ENCODE data around the gene NCOA1.
"Not testable (repeated sequence)": the region's sequence is repeated elsewhere in the genome, so short reads cannot be mapped to it uniquely, and the experiment has no call there.

The NCOA1 gene

DNA sequence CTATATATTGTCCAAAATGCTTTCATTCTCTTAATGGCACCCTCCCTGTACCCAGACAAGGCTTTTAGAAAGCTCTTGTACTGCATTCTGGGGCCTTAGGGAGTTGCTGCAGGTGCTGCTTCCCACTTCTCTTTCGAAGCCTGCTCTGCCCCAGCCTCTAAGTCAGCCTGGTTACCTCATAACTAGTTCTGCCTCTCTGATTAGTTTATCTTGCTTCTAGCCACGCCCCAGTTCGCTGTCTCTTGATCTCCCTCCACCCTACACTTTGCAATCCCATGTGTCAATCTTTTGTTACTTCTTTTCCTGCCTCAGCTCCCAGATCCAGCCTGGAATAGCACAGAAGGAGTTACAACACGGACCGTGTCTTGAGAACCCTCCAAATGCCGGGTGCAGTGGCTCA is 13.8 kb upstream of the NCOA1 start:
- DNase-seq = no peak

DNA sequence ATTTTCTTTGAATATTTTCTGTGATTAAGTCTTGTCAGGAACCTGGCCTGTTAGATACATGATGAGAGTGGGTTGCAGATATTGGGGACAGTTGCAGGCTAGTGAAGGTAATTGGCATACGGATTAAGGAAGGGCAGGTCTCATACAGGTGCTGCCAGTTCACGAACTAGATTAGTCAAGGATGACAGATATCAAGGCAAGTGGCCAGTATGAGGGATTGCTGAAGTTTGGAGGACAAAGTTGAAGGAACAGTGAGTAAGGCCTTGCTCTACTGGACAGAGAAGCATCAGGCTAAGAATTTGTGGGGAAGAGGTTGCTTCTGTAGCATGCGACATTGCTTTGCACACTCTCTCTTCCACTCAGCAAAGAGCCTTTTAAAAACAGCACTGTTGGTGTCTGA is 12.8 kb upstream of the NCOA1 start:
- no peak for DNase-seq

DNA sequence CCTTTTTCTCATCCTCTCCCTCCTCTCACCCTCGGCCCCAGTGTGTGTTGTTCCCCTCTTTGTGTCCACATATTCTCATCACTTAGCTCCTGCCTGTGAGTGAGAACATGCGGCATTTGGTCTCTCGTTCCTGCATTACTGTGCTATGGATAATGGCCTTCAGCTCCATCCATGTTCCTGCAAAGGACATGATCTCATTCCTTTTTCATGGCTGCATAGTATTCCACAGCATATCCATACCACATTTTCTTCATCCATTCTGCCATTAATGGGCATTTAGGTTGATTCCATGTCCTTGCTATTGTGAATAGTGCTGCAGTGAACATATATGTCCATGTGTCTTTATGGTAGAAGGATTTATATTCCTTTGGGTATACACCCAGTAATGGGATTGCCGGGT is 10.8 kb upstream of the NCOA1 start:
- no peak for DNase-seq

GRCh38 chr2:24482251-24482971 is 8.6 kb upstream of the NCOA1 start:
- no peak for DNase-seq

DNA sequence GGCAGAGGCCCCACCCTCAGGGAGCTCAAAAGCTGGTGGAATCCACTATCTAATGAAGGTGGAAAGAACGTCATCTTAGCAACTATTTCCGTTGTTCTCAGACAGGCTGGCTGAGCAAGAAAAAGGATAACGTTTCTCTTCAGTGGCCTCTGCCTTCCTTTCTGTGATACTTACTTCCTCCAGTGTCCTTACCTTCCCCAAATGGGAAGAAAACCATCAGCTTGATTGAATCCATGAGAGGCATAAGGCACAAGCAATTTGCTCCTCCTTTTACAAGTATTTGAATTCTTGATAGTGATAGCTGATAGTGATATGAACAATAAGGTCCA is 8.1 kb upstream of the NCOA1 start:
- DNase-seq = no peak

DNA sequence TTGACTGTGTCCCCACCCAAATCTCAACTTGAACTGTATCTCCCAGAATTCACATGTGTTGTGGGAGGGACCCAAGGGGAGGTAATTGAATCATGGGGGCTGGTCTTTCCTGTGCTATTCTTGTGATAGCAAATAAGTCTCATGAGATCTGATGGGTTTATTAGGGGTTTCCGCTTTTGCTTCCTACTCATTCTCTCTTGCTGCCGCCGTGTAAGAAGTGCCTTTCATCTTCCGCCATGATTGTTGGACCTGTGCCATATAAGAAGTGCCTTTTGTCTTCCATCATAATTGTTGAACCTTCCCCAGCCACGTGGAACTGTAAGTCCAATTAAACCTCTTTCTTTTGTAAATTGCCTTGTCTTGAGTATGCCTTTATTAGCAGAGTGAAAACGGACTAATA is 6.4 kb upstream of the NCOA1 start:
- not testable (repeated sequence) for DNase-seq

DNA sequence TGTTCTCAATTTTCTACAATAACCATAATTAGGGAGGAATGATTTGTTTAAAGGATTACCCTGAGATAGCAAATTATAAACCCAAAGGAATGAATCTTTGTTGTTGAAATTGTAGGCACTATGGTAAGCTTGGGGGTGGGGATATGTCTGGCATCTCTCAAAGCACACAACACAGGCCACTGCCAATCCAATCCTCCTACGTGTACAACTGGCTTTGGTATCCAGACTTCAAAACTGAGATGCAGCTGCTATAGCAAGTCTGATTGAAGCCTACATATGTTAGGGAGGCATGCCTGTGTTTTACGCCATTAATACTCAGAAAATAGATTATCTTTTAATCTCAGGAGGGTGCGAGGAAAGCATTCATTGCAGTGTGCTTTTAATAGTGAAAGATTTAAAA is 5.9 kb upstream of the NCOA1 start:
- no peak for DNase-seq

- no peak for DNase-seq
Observed at GRCh38 chr2:24486636-24487205, 4.3 kb upstream of the NCOA1 start.

GRCh38 chr2:24489465-24490180 is 1.4 kb upstream of the NCOA1 start:
- no peak for DNase-seq

- peak; percentile 50 for DNase-seq
Observed at GRCh38 chr2:24490181-24490689, 819 bp upstream of the NCOA1 start.

DNA sequence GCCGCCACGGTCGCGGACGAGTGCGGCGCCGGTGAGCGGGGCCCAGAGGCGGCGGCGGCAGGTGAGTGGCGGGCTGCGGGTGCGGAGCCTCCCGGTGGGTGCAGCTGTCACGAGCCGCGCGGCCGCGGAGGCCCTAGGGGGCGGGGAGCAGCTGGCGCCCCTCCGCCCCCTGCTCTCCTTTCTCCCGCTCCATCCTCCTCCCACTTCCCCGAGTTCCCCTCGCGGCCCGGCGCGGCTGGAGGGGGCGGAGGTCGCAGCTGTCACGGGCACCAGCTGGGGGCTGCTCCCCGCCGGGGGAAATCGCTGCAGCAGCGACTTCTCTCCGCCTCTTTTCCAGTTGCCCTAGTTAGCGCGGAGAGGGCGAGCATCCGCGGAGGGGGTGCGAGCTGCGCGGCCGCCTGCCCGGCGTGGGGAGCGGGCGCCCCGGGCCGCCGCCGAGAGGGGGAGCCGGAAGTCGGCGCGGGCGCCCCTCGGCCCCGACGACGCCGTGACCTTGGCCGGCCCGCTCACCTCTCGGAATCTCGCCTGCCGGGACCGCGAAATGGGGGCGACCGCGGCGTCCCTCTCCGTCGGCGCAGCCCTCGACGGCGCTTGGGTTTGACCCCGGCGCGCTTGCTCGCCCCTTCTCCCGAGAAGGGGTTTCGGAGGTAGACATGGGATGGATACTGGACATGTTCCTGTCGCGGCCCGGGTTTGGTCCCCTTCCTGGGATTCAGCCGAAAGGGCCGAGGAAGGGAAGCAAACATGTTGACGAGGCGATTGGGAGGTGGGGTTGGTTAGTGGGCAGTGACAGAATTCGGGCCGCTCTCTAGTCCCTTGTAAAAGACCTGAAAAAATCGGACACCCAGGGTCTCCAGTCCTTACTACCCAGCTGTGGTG is 727 bp downstream of the NCOA1 start:
- DNase-seq = peak; percentile 87

- peak; percentile 42 for DNase-seq
Observed at GRCh38 chr2:24492421-24493279, 1.6 kb downstream of the NCOA1 start.

GRCh38 chr2:24493713-24494112 is 2.7 kb downstream of the NCOA1 start:
- DNase-seq = no peak

DNA sequence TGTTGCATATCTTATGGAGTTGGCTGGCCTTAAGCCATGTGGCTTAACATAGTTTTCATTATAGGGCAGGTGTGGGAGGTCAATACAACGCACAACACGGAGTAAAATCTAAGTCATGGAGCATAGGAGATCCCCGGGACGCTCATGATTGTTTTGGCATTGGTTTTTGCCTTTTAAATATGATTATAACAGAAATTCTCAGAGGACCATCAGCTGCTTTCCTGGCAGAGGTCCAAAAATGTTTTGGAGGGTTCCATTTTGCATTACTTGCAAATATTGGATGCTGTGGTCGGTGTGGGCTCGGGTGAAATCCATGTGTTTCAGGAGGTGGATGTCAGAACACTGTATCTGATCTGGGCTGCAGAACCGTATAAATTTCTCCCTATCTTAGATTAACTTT is 3.4 kb downstream of the NCOA1 start:
- DNase-seq = no peak

GRCh38 chr2:24495451-24495850 is 4.4 kb downstream of the NCOA1 start:
- DNase-seq = no peak

DNA sequence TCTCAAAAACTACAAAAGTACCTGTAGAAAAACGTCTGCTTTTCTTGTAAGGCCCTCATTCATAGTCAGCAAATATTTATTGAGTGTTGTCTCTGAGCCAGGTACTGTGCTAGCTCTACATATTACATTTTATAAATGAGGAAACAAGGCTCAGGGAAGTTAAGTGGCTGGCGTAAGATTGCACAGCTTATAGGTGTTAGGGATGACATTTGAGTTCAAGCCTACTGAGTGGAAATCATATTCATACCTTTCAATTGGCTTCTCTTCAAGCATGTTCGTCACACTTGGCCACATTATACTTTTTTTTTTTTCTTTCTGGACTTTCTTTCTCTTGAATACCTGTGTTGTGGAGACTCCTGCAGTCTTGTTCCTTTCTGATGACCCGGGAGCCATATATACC is 5.9 kb downstream of the NCOA1 start:
- DNase-seq = no peak

- no peak for DNase-seq
Observed at GRCh38 chr2:24497685-24498084, 6.6 kb downstream of the NCOA1 start.

- no peak for DNase-seq
Observed at GRCh38 chr2:24498121-24498520, 7.1 kb downstream of the NCOA1 start.

DNA sequence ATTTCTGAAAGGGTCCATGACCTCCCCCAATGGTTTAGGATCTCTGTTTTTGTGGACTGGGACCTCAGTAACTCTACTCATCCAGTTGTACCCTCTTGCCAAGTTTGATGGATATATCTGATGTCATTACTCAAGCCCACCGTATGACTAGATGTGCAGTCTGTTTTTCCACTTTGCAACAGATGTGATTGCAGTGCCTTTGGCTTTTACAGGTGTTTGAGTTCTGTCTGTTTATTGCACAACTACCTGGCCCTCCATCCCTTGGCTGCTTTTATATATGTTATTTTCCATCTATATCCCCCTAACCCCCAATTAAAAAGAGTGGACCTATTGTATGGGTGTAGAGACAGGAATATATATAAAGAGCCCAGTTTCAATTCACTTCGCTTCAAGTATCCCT is 10.8 kb downstream of the NCOA1 start:
- peak; percentile 7 for DNase-seq

DNA sequence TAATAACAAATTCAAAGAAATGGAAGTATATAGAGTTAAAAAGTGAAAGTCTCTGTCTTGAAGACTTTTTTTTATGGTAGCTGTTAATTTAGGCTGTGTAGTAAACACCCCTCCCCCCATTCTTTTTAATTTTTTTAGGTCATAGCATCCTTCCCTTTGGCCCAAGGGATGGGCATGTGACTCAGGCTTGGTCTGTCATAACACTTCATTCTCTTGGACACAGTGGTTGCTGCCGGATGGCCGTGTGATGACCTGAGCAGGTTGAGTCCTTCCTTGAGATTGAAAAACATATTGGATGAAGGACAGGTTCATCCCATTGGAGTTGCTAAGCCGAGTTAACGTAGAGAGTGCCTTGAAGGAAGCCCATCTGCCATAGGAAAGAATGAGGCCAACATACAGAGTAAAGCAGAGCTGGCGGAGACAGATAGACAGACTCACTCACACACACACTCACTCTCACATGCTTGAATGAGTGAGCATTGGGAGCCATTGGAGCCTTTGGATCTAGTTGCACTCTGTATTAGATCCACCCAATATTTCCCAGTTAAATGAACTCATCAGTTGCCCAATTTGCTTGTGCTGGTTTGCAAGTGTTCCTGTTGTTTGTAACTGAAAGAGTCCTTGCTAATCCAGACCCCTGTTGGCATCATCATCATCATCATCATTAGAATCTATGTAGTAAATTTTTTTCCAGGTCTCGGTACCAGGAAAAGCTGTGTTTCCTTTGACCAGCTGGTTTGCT is 14.7 kb downstream of the NCOA1 start:
- no peak for DNase-seq

DNA sequence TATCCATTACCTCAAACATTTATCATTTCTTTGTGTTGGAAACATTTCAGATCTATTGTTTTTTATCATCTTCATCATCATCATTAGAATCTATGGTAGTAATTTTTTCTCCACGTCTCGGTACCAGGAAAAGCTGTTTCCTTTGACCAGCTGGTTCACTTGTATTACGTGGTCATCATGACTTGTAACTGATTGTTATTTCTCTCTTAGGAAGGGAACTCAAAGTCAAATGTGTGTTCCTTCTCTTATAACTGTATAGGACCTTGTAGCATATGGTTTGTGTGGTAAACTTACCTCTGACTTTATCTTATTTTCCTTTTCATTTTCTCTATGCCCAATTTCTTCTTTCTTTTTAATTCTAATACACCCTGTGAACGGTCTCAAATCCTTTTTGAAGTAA is 16.5 kb downstream of the NCOA1 start:
- DNase-seq = no peak

GRCh38 chr2:24508878-24509277 is 17.8 kb downstream of the NCOA1 start:
- DNase-seq = peak; percentile 53

All from NCI-H69 (cell line).